Head of caudate nucleus (tissue), 42 donors: Measurements from ENCODE around the gene TTC22.

ENCODE experiments used
- DNase-seq, 42 donors: peaks; one replicate each; pipeline versions ENCODE4 v3.0.0 to v3.0.0-alpha.2; 2020 to 2021; ENCODE audit warnings: mixed read lengths in 7 of 42
- intact Hi-C: fragments of 100-400 bp; cut with DNase I; formaldehyde crosslinking; loops from one replicate; pipeline ENCODE4 v1.15.0; 2022

TTC22 gene

DNA sequence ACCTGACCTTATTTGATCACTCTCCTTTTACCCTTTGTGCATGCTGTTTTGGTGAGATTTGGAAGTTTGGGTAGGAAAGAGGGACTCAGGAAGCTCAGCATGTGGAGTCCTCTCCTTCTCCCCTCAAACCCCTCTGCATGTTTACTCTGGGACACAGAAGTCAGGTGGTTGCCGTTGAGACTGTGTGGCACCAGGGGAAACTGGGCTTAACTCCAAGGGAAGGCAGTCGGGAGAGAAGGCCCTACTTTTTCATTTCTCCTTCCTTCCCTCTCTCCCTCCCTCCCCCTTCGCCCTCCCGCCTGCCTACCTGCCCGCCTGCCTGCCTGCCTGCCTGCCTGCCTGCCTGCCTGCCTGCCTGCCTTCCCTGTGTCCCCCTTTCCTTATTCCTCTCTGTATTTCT is 34.8 kb upstream of the TTC22 start:
- peak in 3 of 42 donors; percentile 14 to 33 (median 21) for DNase-seq
- intact Hi-C loops, result no loop called here

- peak in 3 of 42 donors; percentile 2 to 31 (median 12) for DNase-seq
- intact Hi-C loops, result no loop called here
Observed at GRCh38 chr1:54835131-54835898, 34.2 kb upstream of the TTC22 start.

DNA sequence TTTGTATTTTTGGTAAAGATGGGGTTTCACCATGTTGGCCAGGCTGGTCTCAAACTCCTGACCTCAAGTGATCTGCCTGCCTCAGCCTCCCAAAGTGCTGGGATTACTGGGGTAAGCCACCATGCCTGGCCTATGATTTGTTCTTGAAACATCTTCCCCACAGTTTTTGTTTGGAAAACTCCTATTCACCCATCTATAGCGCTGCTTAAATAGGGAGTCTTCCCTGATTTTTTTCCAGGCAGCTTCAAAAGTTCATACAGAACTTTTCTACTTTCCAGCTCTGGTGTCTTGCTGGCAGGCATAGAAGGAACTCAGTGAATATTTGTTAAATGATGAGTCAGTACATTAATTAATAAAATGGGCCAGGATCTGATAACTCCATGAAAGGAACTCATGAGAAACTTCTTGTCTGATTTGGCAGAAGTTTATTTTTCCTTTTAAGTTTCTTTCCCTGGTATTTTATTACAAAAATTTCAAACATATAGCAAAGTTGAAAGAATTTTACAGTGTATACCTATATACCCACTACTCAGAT is 33.0 kb upstream of the TTC22 start:
- no peak for DNase-seq
- intact Hi-C loops, result no loop called here

- intact Hi-C loops, result no loop called here
Observed at GRCh38 chr1:54833121-54833520, 32.0 kb upstream of the TTC22 start.

DNA sequence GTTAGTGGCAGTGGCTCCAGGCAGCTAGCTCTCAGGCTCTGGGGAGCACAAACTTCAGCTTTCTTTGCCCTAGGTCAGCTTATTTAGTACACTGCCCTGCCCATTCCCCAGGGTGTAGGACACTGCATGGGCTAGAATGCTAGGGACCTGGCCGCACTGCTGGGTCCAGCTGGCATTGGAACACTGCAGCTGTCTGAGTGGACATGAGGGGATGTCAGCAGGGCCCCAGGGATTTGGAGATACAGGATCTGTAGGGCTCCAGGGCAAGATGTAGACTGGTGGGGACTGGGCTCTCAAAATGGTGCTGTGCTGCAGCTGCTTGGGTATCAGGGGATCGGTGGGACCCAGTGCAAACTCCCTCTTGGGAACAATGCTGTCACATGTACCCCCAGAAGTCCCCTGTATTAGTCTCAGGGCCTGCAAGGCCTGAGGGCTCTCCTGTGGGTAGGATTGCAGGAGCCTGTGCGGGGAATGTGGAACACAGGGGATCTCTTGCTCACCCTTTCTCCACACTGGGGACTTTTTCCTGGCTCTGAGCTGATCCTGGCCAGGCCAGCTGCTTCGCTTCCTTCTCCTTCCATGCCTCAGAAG is 25.2 kb upstream of the TTC22 start:
- intact Hi-C loops, result no loop called here
- DNase-seq, result peak in 1 of 42 donors; percentile 7

More at GRCh38 chr1:54833121-54833520, 32.0 kb upstream of the TTC22 start:
- DNase-seq, result peak in 2 of 42 donors; percentile 12 to 26

GRCh38 chr1:54825696-54826095 is 24.6 kb upstream of the TTC22 start:
- DNase-seq, result peak in 1 of 42 donors; percentile 25
- intact Hi-C loops, result no loop called here

- no peak for DNase-seq
- intact Hi-C loops, result no loop called here
Observed at GRCh38 chr1:54823670-54824069, 22.5 kb upstream of the TTC22 start.

DNA sequence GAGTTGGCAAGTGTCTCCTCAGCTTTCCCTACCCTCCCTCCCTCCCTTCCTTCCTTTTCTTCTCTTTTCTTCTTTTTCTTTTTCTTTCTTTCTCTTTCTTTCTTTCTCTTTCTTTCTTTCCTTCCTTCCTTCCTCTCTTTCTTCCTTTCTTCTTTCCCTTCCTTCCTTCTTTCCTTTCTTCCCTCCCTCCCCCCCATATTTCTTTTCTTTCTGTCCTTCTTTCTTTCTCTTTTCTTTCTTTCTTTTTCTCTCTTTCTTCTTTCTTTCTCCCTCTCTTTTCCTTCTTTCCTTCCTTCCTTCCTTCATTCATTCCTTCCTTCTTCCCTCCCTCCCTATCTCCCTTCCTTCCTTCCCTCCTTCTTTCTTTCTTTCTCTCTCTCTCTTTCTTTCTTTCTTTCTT is 18.6 kb upstream of the TTC22 start:
- DNase-seq, result no peak
- intact Hi-C loops, result no loop called here

- intact Hi-C loops, result no loop called here
- no peak for DNase-seq
Observed at GRCh38 chr1:54819195-54819536, 18.0 kb upstream of the TTC22 start.

DNA sequence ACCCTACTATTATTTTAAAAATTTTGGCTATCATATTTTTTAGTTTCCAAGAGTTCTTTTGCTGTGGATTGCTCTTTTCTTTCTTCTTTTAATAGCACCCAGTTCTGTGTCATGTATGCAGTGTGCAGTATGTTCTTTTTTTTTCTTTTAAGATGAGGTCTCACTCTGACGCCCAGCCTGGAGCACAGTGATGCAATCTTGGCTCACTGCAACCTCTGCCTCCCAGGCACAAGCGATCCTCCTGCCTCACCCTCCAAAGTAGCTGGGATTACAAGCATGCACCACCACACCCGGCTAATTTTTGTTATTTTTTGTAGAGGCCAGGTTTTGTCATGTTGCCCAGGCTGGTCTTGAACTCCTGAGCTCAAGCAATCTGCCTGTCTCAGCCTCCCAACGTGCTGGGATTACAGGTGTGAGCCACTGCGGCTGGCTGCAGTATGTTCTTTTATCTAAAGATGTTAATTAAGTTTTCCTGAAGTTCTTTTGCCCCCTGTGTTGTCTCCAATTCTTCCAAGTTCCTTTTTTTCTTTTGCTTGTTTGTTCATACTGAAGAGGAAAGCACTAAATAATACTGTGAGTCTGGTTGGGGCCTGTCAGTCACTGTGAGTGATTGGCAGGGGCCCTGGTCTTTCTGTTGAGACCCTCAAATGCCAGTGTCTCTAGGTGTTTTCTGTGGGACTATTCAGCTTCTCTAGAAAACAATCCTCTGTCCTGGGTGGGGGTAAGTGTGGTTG is 17.5 kb upstream of the TTC22 start:
- peak in 1 of 42 donors; percentile 16 for DNase-seq
- intact Hi-C loops, result no loop called here

- peak in 1 of 42 donors; percentile 25 for DNase-seq
- intact Hi-C loops, result no loop called here
Observed at GRCh38 chr1:54816951-54817350, 15.8 kb upstream of the TTC22 start.

DNA sequence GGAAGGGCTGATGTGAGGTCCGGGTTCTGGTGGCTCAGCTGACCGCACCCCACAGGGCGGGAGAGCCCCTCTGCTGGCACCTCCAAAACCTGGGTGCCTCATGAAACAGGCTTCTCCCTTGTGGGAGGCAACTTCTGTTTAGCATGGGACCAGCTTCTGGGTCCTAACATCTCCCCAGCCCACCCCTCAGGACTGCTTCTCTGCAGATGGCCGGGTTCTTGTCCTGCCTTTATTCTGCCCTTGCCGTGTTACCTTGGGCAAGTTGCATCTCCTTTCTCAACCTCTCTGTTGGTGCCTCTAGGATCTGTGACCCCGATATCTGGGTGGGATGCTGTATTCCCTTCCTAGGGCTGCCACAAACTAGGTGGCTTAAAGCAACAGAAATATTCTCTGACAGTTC is 15.0 kb upstream of the TTC22 start:
- DNase-seq, result peak in 2 of 42 donors; percentile 5 to 13
- intact Hi-C loops, result no loop called here

GRCh38 chr1:54815086-54815876 is 14.2 kb upstream of the TTC22 start:
- intact Hi-C loops, result no loop called here
- peak in 2 of 42 donors; percentile 34 to 37 for DNase-seq

- DNase-seq, result peak in 3 of 42 donors; percentile 10 to 28 (median 21)
- intact Hi-C loops, result no loop called here
Observed at GRCh38 chr1:54814571-54814970, 13.4 kb upstream of the TTC22 start.

DNA sequence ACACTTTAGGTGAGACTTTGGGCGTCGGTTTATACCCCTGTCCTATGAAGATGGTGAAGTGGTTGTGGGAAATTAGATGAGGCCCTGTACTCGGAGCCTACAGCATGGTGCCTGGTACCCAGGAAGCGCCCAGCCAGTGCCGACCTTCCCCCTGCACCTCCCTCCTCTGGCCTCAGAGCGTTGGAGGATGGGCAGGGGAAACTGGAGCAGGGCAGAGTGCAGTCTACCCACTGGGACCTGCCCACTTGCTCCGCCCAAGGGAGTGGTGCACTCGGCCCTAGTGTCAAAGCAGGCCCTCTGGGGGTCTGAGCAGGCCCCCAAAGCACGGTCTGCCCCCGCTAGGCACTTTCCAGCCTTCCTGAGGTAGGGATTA is 13.0 kb upstream of the TTC22 start:
- intact Hi-C loops, result no loop called here
- peak in 3 of 42 donors; percentile 8 to 13 (median 12) for DNase-seq

- intact Hi-C loops, result no loop called here
- peak in 3 of 42 donors; percentile 21 to 38 (median 31) for DNase-seq
Observed at GRCh38 chr1:54813485-54814125, 12.5 kb upstream of the TTC22 start.

GRCh38 chr1:54812801-54813484 is 11.8 kb upstream of the TTC22 start:
- DNase-seq, result peak in 3 of 42 donors; percentile 22 to 31 (median 31)
- intact Hi-C loops, result no loop called here
